H7 (cell line): ENCODE results near the gene FTO. TPM values are rescaled to one million over a fixed set of nuclear protein-coding genes. Genes with fewer than 3 reads are reported as not detected.
A peak's percentile ranks its signal among the peaks of the same experiment; 100 is the strongest.

Source experiments
- DNase-seq: peaks from one replicate; pipeline ENCODE4 v3.0.0; 2012
- H3K27me3 ChIP-seq: 2 replicates; pipeline ENCODE4 v1.6.0; 2011; ENCODE audit warnings: mild to moderate bottlenecking, low read length; ENCODE audit not compliant: control insufficient read depth, insufficient read depth
- H3K36me3 ChIP-seq: replicated peaks from 2 replicates; pipeline ENCODE4 v1.5.1; 2011; ENCODE audit warnings: low read length; ENCODE audit not compliant: control insufficient read depth, insufficient read depth
- H3K4me3 ChIP-seq: 2 replicates; pipeline ENCODE4 v1.5.1; 2011; ENCODE audit warnings: low read depth, mild to moderate bottlenecking, control low read depth, low read length, moderate library complexity; ENCODE audit not compliant: insufficient read depth
- total RNA-seq: library from RNA; depleted of rRNA; stranded (reverse); fragments of >200 nt; shearing (Covaris generic); gene quantifications from 2 replicates; pipeline ENCODE4 v1.2.3, GENCODE V29; 2014

Gene FTO
- total RNA-seq, 1 experiment from 2014 or later = 55.3 TPM

DNA sequence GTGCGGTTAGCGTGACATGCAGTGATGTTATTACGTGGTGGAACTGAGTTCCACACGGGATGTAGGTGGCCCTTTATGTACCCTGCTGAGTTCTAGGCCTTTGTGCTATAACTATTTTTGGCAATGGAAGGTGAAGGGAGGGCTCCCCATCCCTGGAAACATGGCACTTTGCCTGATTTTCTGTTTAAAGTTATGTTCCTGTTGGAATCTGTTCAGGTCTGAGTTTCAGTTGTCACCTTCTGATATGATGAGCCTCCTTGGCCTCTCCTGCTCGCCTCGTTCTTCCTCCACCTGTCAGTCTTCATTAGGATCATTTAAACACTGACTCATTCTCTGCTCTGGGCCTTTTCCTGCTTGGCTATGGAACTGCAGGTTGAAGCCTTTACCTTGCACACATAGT lies 200.6 kb downstream of the FTO start:
- Histone ChIP-seq H3K36me3 (no peaks in the 10 kb centered on the region), H3K27me3 (no peaks in the 10 kb centered on the region), H3K4me3 (no peak overlapping the region)
- DNase-seq = no peak

DNA sequence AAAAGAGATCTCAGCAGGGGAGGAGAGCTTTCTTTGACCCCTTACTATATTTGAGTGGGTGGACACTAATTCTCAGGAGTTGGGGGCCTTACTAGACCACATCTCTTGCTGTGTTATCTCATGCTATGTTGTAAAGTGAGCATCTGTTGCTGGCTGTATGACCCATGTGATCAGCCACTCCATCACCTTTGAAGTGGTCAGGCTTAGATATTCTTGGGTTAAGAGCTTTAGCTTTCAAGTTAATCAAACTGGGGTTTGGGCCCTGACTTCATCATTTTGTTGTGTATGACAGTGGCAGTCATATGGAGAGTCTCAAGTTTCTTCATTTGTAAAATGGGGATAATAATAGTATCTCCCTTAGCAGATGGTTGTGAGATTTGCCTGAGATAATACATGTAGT lies 201.1 kb downstream of the FTO start:
- Histone ChIP-seq H3K36me3 (no peaks in the 10 kb centered on the region), H3K27me3 (no peaks in the 10 kb centered on the region), H3K4me3 (no peak overlapping the region)
- no peak for DNase-seq

GRCh38 chr16:53908731-53909130 lies 204.8 kb downstream of the FTO start:
- no peaks in the 10 kb centered on the region for H3K36me3 ChIP-seq
- no peak for DNase-seq
- no peak overlapping the region for H3K4me3 ChIP-seq
- no peaks in the 10 kb centered on the region for H3K27me3 ChIP-seq

DNA sequence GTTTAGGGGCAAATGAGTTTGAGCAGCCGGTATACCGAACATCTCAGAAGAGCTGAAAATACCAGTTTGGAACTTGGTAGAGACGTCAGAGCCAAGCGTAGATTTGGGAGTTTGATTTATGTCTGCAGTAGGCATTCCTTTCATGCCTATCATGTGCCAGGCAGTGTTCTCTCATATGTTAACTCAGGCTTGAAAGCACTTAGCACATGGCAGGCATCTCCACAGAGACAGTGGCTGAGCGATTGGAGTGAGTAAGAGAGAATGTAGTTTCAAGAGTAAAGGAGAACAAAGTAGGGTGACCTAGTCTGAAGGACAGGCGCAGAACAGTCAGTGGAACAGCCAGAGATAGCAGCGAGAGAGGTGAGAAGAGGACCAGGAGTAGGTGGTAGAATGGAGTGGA lies 207.0 kb downstream of the FTO start:
- no peaks in the 10 kb centered on the region for H3K36me3 ChIP-seq
- DNase-seq = no peak

GRCh38 chr16:53911513-53911912 lies 207.6 kb downstream of the FTO start:
- Histone ChIP-seq H3K27me3 (no peaks in the 10 kb centered on the region), H3K4me3 (no peak overlapping the region), H3K36me3 (no peaks in the 10 kb centered on the region)
- no peak for DNase-seq

More for the DNA sequence above, 207.0 kb downstream of the FTO start:
- H3K4me3 ChIP-seq = no peak overlapping the region
- H3K27me3 ChIP-seq = no peaks in the 10 kb centered on the region

- DNase-seq = no peak
- no peaks in the 10 kb centered on the region for H3K36me3 ChIP-seq
- no peaks in the 10 kb centered on the region for H3K27me3 ChIP-seq
- H3K4me3 ChIP-seq = no peak overlapping the region
These were observed 208.2 kb downstream of the FTO start for GRCh38 chr16:53912155-53912554.

DNA sequence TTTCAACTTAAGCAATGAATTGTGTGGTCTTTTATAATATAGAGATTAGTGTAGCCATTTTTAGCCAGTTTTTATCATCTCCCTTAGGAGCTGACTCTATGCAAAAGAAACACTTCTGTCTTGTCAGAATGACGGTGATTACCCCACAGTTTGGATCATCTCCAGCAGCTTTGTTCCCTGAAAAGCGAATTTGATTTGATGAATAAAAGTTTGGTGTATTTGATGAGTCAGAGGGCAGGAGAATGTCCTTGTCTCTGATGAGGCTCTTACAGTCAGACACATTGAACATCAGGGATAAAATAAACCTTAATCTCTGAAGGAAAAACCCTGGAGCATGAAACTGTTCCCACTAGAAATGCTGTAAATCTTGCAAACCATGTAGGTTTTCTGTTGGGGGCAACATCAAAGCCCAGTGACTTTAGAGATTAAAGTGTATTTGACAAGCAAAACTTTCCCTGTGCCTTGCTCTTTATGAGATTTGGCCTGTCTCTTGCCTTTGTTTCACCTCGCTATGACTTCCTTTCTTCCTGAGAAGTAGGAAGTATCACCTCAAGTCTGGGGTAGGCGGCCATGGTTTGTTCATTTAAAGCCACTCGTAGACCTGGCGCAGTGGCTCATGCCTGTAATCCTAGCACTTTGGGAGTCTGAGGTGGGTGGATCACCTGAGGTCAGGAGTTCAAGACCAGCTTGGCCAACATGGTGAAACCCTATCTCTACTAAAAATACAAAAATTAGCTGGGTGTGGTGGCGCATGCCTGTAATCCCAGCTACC lies 209.3 kb downstream of the FTO start:
- DNase-seq = no peak
- Histone ChIP-seq H3K4me3 (no peak overlapping the region), H3K36me3 (no peaks in the 10 kb centered on the region), H3K27me3 (no peaks in the 10 kb centered on the region)

DNA sequence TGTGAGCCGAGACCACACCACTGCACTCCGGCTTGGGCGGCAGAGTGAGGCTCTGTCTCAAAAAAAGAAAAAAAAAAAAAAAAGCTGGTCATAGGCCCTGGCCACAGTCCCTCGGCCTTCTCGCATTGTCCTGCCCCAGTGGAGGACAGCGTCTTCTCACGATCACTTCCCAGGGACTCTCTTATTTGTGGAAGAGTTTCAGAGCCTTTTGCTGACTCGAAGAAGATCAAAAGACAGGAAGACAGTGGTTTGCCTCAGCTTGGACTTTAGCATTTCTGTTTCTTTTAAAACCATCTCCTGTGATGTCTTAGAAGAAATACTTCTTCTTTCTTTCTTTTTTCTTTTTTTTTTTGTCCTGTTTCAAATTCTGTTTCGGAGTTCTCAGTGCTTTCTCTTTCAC lies 210.0 kb downstream of the FTO start:
- H3K4me3 ChIP-seq = no peak overlapping the region
- no peaks in the 10 kb centered on the region for H3K36me3 ChIP-seq
- H3K27me3 ChIP-seq = no peaks in the 10 kb centered on the region
- no peak for DNase-seq

- DNase-seq = no peak
- Histone ChIP-seq H3K4me3 (no peak overlapping the region), H3K27me3 (no peaks in the 10 kb centered on the region), H3K36me3 (no peaks in the 10 kb centered on the region)
These were observed 210.8 kb downstream of the FTO start for GRCh38 chr16:53914736-53915135.

DNA sequence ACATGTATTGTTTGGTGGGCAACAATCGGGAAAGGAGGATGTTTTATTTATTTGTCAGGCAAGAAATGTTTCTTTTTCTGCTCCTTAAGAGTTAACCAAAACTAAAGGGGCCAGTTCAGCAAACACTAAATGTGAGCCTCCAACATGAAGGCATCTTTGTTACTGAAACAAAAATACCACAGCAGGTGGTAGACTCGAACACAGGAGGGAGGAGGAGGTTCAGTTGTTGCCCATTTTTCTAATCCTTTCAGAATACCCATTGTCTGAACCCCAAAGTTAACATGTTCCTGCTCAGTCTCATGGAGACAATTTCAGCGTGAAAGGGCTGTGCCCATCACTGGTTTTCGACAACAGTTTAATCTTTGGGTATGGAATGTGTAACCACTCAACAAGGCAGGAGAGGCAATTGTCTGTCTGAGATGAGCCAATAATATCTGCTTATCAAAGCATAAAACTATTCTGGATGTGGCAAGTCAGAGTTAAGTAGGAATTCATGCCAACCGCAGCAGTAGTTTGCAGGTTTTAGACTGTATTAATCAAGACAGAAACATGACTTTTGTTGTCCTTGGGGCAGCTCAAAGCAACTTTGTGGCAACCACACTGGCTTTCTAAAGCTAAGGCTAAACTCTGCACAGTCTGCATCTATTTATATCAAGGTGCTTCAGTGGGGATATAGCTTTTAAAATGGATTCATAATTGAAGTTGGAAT lies 211.7 kb downstream of the FTO start:
- no peak overlapping the region for H3K4me3 ChIP-seq
- H3K36me3 ChIP-seq = no peaks in the 10 kb centered on the region
- peak; percentile 13 for DNase-seq
- no peaks in the 10 kb centered on the region for H3K27me3 ChIP-seq

GRCh38 chr16:53920988-53921387 lies 217.0 kb downstream of the FTO start:
- Histone ChIP-seq H3K27me3 (no peaks in the 10 kb centered on the region), H3K36me3 (no peaks in the 10 kb centered on the region), H3K4me3 (no peak overlapping the region)
- no peak for DNase-seq

DNA sequence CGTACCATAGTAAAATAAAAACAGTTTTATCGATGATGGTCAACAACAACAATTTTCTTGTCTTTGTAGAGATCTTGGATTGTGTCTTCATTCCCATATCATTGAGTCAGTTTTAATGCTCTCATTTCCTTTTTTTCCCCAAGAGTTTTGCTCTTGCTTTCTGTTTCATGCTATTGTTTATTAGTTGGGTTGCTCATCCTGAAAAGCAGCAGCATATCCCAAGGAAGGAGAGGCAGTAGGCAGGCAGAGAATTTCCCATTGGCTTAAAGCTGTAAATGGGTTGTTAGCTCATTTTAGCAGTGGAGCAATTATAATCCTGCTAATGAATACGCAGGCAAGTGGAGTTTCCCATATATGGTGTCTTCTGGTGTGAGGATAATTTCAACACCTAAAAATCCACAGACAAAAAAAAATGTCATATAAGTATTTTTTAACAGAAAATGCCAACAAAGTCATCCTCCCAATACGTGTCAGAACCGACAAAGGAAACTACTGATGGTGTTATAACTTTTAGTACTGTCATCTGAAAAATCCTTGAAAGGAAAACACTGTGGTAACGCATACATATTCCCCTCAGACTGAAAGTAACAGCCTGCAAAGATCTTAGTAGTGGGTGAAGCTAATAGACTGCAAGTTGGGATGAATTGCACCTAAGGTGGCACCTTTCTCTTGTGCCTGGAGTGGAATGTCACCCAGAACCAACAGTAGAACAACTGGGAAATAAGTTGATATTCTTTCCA lies 218.3 kb downstream of the FTO start:
- no peaks in the 10 kb centered on the region for H3K27me3 ChIP-seq
- no peak for DNase-seq
- H3K4me3 ChIP-seq = no peak overlapping the region
- H3K36me3 ChIP-seq = no peaks in the 10 kb centered on the region

DNA sequence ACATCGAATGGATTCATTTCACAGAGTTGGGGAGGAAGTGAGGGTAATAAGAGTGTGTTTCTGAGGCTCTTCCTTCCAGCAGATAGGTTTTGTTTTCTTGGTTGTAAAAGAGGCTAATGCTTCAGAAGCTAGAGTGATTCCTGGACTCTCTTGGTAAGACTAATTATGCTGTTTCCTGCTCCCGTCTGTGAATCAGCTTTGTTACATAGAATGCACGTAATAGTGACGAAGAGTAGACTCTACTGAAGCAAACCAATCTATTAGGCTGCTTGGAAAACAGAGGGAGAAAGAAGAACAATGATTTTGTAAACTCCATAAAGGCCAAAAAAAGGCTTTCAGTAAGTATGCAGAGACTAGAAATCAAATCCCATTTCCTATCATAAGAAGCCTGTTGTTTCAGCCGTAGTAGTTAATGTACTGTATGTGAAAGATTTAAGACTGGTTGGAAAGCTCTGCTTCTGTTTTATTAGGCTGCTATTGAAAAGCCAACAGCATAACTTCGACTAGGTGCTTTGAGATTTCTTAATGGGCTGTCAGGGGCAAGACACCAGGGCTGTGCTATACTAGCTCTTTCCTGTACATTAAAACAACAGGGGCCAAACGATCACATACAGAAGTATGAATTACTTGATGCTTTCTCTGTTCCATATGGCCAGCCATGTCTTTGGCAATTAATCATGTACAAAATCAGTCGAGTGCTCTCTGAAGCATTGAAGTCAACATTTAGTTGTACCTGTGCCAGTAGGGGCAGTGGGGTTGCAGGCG lies 219.0 kb downstream of the FTO start:
- no peak for DNase-seq
- H3K27me3 ChIP-seq = no peaks in the 10 kb centered on the region
- H3K4me3 ChIP-seq = no peak overlapping the region
- no peaks in the 10 kb centered on the region for H3K36me3 ChIP-seq

GRCh38 chr16:53924331-53925106 lies 220.6 kb downstream of the FTO start:
- H3K27me3 ChIP-seq = no peaks in the 10 kb centered on the region
- H3K4me3 ChIP-seq = no peak overlapping the region
- H3K36me3 ChIP-seq = no peaks in the 10 kb centered on the region
- DNase-seq = no peak
